T-helper 17 cell (primary cell): Measurements from ENCODE around the gene TAAR6. TPM values are rescaled to one million over a fixed set of nuclear protein-coding genes. Genes with fewer than 3 reads are reported as not detected.
"Not testable (repeated sequence)": the region's sequence is repeated elsewhere in the genome, so short reads cannot be mapped to it uniquely, and the experiment has no call there.

Experiments
- ATAC-seq: fragments of 150-1000 bp; cut with Tn5 transposase; 2 replicates; pipeline ENCODE4 v1.10.0; 2021; ENCODE audit warnings: mild to moderate bottlenecking, moderate library complexity
- DNase-seq, 3 donors: peaks; one replicate each; pipeline versions ENCODE4 v3.0.0 to v3.0.0-alpha.2; 2020 to 2021
- H3K9me3 ChIP-seq: one replicate; pipeline ENCODE4 v1.7.0; 2013; ENCODE audit warnings: low read length, mild to moderate bottlenecking; ENCODE audit not compliant: control insufficient read depth, poor library complexity, severe bottlenecking
- H3K27ac Mint-ChIP-seq: one replicate; pipeline ENCODE4 v1.8.0; 2022; ENCODE audit warnings: mild to moderate bottlenecking, moderate library complexity, mixed read lengths
- H3K27me3 Mint-ChIP-seq: one replicate; pipeline ENCODE4 v1.8.0; 2022; ENCODE audit warnings: mixed read lengths
- H3K36me3 Mint-ChIP-seq: one replicate; pipeline ENCODE4 v1.8.0; 2022; ENCODE audit warnings: low read depth, mixed read lengths
- H3K4me1 Mint-ChIP-seq: one replicate; pipeline ENCODE4 v1.8.0; 2022; ENCODE audit warnings: mild to moderate bottlenecking, mixed read lengths
- H3K4me3 Mint-ChIP-seq: one replicate; pipeline ENCODE4 v1.8.0; 2022; ENCODE audit warnings: mild to moderate bottlenecking, moderate library complexity, mixed read lengths
- total RNA-seq, 4 donors: library from RNA in 2 of 4; stranded (reverse) in 2 of 4; gene quantifications; one replicate each; pipeline ENCODE4 v1.2.3 and lab custom pipeline; 2022 to 2026

TAAR6 gene
- total RNA-seq, 2 donors from 2014 or later: not detected

GRCh38 chr6:132552372-132552771 is 17.8 kb upstream of the TAAR6 start, which contains the start of gene TAAR8:
Gene TAAR8 (plus strand): TSS chr6:132552672. CDS start chr6:132552693, 21 bp downstream.
- DNase-seq (no peak), ATAC-seq (no peak)
- H3K4me1 Mint-ChIP-seq: peaks cover 3% of the 10 kb centered on the region
- H3K27ac Mint-ChIP-seq: no peak within 1 kb of the TSS
- H3K36me3 Mint-ChIP-seq: no peaks in the 10 kb centered on the region
- no peak within 1 kb of the TSS for H3K4me3 Mint-ChIP-seq
- no peaks in the 10 kb centered on the region for H3K9me3 ChIP-seq
- peaks cover 42% of the 10 kb centered on the region for H3K27me3 Mint-ChIP-seq

- not testable (repeated sequence) for H3K9me3 ChIP-seq, ATAC-seq, H3K36me3 Mint-ChIP-seq, H3K27ac Mint-ChIP-seq, H3K4me1 Mint-ChIP-seq, DNase-seq, H3K4me3 Mint-ChIP-seq
- H3K27me3 Mint-ChIP-seq: peaks cover 40% of the 10 kb centered on the region
These were observed 10.0 kb upstream of the TAAR6 start for GRCh38 chr6:132560087-132560486.

- DNase-seq (no peak), ATAC-seq (no peak)
- Mint-ChIP-seq H3K4me3 (no peak overlapping the region), H3K36me3 (no peaks in the 10 kb centered on the region), H3K4me1 (no peaks in the 10 kb centered on the region), H3K27me3 (peaks cover 36% of the 10 kb centered on the region), H3K27ac (no peak overlapping the region)
- H3K9me3 ChIP-seq: no peaks in the 10 kb centered on the region
These were observed 3.7 kb upstream of the TAAR6 start for GRCh38 chr6:132566404-132566803.

- H3K27ac Mint-ChIP-seq: no peak overlapping the region
- no peaks in the 10 kb centered on the region for H3K4me1 Mint-ChIP-seq
- H3K9me3 ChIP-seq: no peaks in the 10 kb centered on the region
- ATAC-seq (no peak), DNase-seq (no peak)
- H3K36me3 Mint-ChIP-seq: peaks cover 2% of the 10 kb centered on the region
- H3K4me3 Mint-ChIP-seq: no peak overlapping the region
- H3K27me3 Mint-ChIP-seq: peaks cover 41% of the 10 kb centered on the region
These were observed 2.6 kb upstream of the TAAR6 start for GRCh38 chr6:132567566-132567965.

- no peak overlapping the region for H3K4me3 Mint-ChIP-seq
- H3K27ac Mint-ChIP-seq: no peak overlapping the region
- no peak for DNase-seq
- peaks cover 43% of the 10 kb centered on the region for H3K27me3 Mint-ChIP-seq
- no peak for ATAC-seq
- no peaks in the 10 kb centered on the region for H3K4me1 Mint-ChIP-seq
- H3K9me3 ChIP-seq: no peaks in the 10 kb centered on the region
- H3K36me3 Mint-ChIP-seq: peaks cover 4% of the 10 kb centered on the region
These were observed 1.5 kb upstream of the TAAR6 start for GRCh38 chr6:132568611-132569010.

- no peak overlapping the region for H3K27ac Mint-ChIP-seq
These were observed 952 bp upstream of the TAAR6 start for GRCh38 chr6:132569170-132569569.

GRCh38 chr6:132571774-132572173 is 1.7 kb downstream of the TAAR6 start:
- Mint-ChIP-seq H3K4me1 (no peaks in the 10 kb centered on the region), H3K27me3 (peaks cover 45% of the 10 kb centered on the region), H3K27ac (no peak overlapping the region), H3K4me3 (no peak overlapping the region), H3K36me3 (peaks cover 4% of the 10 kb centered on the region)
- DNase-seq (no peak), ATAC-seq (no peak)
- H3K9me3 ChIP-seq: no peaks in the 10 kb centered on the region

More at GRCh38 chr6:132569170-132569569, 952 bp upstream of the TAAR6 start:
- H3K4me3 Mint-ChIP-seq: no peak overlapping the region
- ATAC-seq (no peak), DNase-seq (no peak)
- H3K36me3 Mint-ChIP-seq: peaks cover 4% of the 10 kb centered on the region
- H3K27me3 Mint-ChIP-seq: peaks cover 43% of the 10 kb centered on the region
- no peaks in the 10 kb centered on the region for H3K9me3 ChIP-seq
- no peaks in the 10 kb centered on the region for H3K4me1 Mint-ChIP-seq

- H3K27me3 Mint-ChIP-seq: peaks cover 42% of the 10 kb centered on the region
- H3K27ac Mint-ChIP-seq: no peak overlapping the region
- H3K4me1 Mint-ChIP-seq: no peaks in the 10 kb centered on the region
- ATAC-seq (no peak), DNase-seq (no peak)
- no peaks in the 10 kb centered on the region for H3K9me3 ChIP-seq
- H3K36me3 Mint-ChIP-seq: no peaks in the 10 kb centered on the region
- no peak overlapping the region for H3K4me3 Mint-ChIP-seq
These were observed 14.6 kb downstream of the TAAR6 start for GRCh38 chr6:132584698-132585097.

GRCh38 chr6:132587424-132587823 is 17.3 kb downstream of the TAAR6 start:
- no peak for DNase-seq
- ATAC-seq: no peak

GRCh38 chr6:132589454-132589853 is 19.3 kb downstream of the TAAR6 start, which contains the start of gene TAAR5:
Gene TAAR5 (minus strand): TSS chr6:132589741. CDS start chr6:132589686, 55 bp downstream.
- Mint-ChIP-seq H3K4me1 (no peaks in the 10 kb centered on the region), H3K27ac (no peak within 1 kb of the TSS), H3K4me3 (no peak within 1 kb of the TSS), H3K27me3 (peaks cover 47% of the 10 kb centered on the region), H3K36me3 (no peaks in the 10 kb centered on the region)
- no peak for DNase-seq
- ATAC-seq: no peak
- H3K9me3 ChIP-seq: no peaks in the 10 kb centered on the region

More at GRCh38 chr6:132587424-132587823, 17.3 kb downstream of the TAAR6 start:
- no peak overlapping the region for H3K4me3 Mint-ChIP-seq
- no peaks in the 10 kb centered on the region for H3K4me1 Mint-ChIP-seq
- H3K27ac Mint-ChIP-seq: no peak overlapping the region
- H3K36me3 Mint-ChIP-seq: no peaks in the 10 kb centered on the region
- H3K9me3 ChIP-seq: no peaks in the 10 kb centered on the region
- H3K27me3 Mint-ChIP-seq: peaks cover 47% of the 10 kb centered on the region

- no peaks in the 10 kb centered on the region for H3K9me3 ChIP-seq
- Mint-ChIP-seq H3K27ac (no peak overlapping the region), H3K36me3 (no peaks in the 10 kb centered on the region), H3K4me3 (no peak overlapping the region), H3K4me1 (no peaks in the 10 kb centered on the region), H3K27me3 (peaks cover 45% of the 10 kb centered on the region)
- DNase-seq (no peak), ATAC-seq (no peak)
These were observed 20.2 kb downstream of the TAAR6 start for GRCh38 chr6:132590362-132590761.

GRCh38 chr6:132592855-132593254 is 22.7 kb downstream of the TAAR6 start:
- Mint-ChIP-seq H3K27me3 (peaks cover 48% of the 10 kb centered on the region), H3K36me3 (no peaks in the 10 kb centered on the region), H3K4me3 (no peak overlapping the region), H3K27ac (no peak overlapping the region), H3K4me1 (no peaks in the 10 kb centered on the region)
- no peaks in the 10 kb centered on the region for H3K9me3 ChIP-seq
- ATAC-seq (no peak), DNase-seq (no peak)

GRCh38 chr6:132596201-132596600 is 26.1 kb downstream of the TAAR6 start:
- H3K9me3 ChIP-seq: no peaks in the 10 kb centered on the region
- DNase-seq: no peak
- peaks cover 45% of the 10 kb centered on the region for H3K27me3 Mint-ChIP-seq
- H3K27ac Mint-ChIP-seq: no peak overlapping the region
- no peaks in the 10 kb centered on the region for H3K36me3 Mint-ChIP-seq
- ATAC-seq: no peak
- peaks cover 3% of the 10 kb centered on the region for H3K4me1 Mint-ChIP-seq
- H3K4me3 Mint-ChIP-seq: no peak overlapping the region

- ATAC-seq (no peak), DNase-seq (no peak)
- no peak overlapping the region for H3K27ac Mint-ChIP-seq
- H3K4me3 Mint-ChIP-seq: no peak overlapping the region
- H3K27me3 Mint-ChIP-seq: peaks cover 27% of the 10 kb centered on the region
- no peaks in the 10 kb centered on the region for H3K36me3 Mint-ChIP-seq
- peaks cover 3% of the 10 kb centered on the region for H3K4me1 Mint-ChIP-seq
- no peaks in the 10 kb centered on the region for H3K9me3 ChIP-seq
These were observed 28.4 kb downstream of the TAAR6 start for GRCh38 chr6:132598473-132598872.
